K562 (cell line): ENCODE results near the gene POLR3A. TPM values are rescaled to one million over a fixed set of nuclear protein-coding genes. Genes with fewer than 3 reads are reported as not detected.

Source experiments
- CBX5 ChIP-seq: IDR thresholded peaks from 2 replicates; pipeline ENCODE4 v1.6.1; 2014; ENCODE audit warnings: low read depth, borderline replicate concordance
- CLOCK ChIP-seq: fragments of 250-450 bp; sonication (Bioruptor Pico); IDR thresholded peaks from 2 replicates; pipeline ENCODE4 v1.4.0; 2020; ENCODE audit warnings: mild to moderate bottlenecking, moderate library complexity, borderline replicate concordance
- COPS2 ChIP-seq: fragments of 450-650 bp; conservative IDR thresholded peaks from 2 replicates; pipeline ENCODE4 v1.6.1; 2016; ENCODE audit warnings: mild to moderate bottlenecking, moderate library complexity
- DEAF1 ChIP-seq: fragments of 450-650 bp; formaldehyde crosslinking; IDR thresholded peaks from 2 replicates; pipeline ENCODE4 v1.4.0; 2020; ENCODE audit warnings: mild to moderate bottlenecking, moderate library complexity
- FOXM1 ChIP-seq, 2 experiments: fragments of 450-650 bp in 1 of 2; sonication (generic) in 1 of 2; formaldehyde crosslinking in 1 of 2; IDR thresholded peaks; 2 replicates each; pipeline versions ENCODE4 v1.6.1 to v1.9.0; 2017 to 2022; ENCODE audit warnings: low read depth in 2 of 2, mild to moderate bottlenecking in 2 of 2, missing genetic modification reagents in 1 of 2, moderate library complexity in 1 of 2
- FOXO4 ChIP-seq: fragments of 450-650 bp; formaldehyde crosslinking; IDR thresholded peaks from 2 replicates; pipeline ENCODE4 v1.4.0; 2020; ENCODE audit warnings: mild to moderate bottlenecking, moderate library complexity
- MAZ ChIP-seq, 2 experiments: fragments of 450-650 bp in 1 of 2; sonication (generic) in 1 of 2; formaldehyde crosslinking; IDR thresholded peaks in 1 of 2; conservative IDR thresholded peaks in 1 of 2; 2 replicates each; pipeline versions ENCODE4 v1.4.0 to v1.5.0; 2020; ENCODE audit warnings: mild to moderate bottlenecking in 1 of 2, missing genetic modification reagents in 1 of 2
- PHF20 ChIP-seq: fragments of 450-650 bp; IDR thresholded peaks from 2 replicates; pipeline ENCODE4 v1.6.1; 2018; ENCODE audit not compliant: partially characterized antibody
- PRMT5 ChIP-seq: sonication (generic); formaldehyde crosslinking; IDR thresholded peaks from 2 replicates; pipeline ENCODE4 v1.5.0; 2020; ENCODE audit warnings: missing genetic modification reagents
- RBM25 ChIP-seq: fragments of 200-400 bp; formaldehyde crosslinking; IDR thresholded peaks from 2 replicates; pipeline ENCODE4 v1.6.1; 2018; ENCODE audit warnings: low read length, low read depth, moderate library complexity; ENCODE audit not compliant: severe bottlenecking
- ZFX ChIP-seq: sonication (generic); formaldehyde crosslinking; IDR thresholded peaks from 2 replicates; pipeline ENCODE4 v1.8.0; 2022; ENCODE audit warnings: mild to moderate bottlenecking, missing genetic modification reagents, moderate library complexity
- ZNF134 ChIP-seq: fragments of 250-450 bp; sonication (Bioruptor Pico); conservative IDR thresholded peaks from 2 replicates; pipeline ENCODE4 v1.4.0; 2020
- ZNF830 ChIP-seq: fragments of 250-450 bp; sonication (Bioruptor Pico); IDR thresholded peaks from 2 replicates; pipeline ENCODE4 v1.5.0; 2021; ENCODE audit warnings: mild to moderate bottlenecking
- polyA plus RNA-seq, 8 experiments: library from polyadenylated mRNA; depleted of rRNA in 4 of 8; stranded (reverse) in 5 of 8; unstranded in 3 of 8; fragments of >200 nt; fragmentation: Nextera tagmentation in 2 of 8; fragmentation: Illumina TruSeq in 1 of 8; extraction: Ambion mirVana in 2 of 8; extraction: Trizol in 1 of 8; gene quantifications; 2 replicates each; pipeline versions ENCODE4 v1.2.1 to v1.2.3, GENCODE V29; 2011 to 2014; ENCODE audit warnings: inconsistent platforms in 1 of 8, missing spikeins in 1 of 8
- total RNA-seq, 7 experiments: library from RNA; depleted of rRNA in 6 of 7; stranded (reverse); fragments of >200 nt in 6 of 7; fragmentation: Illumina TruSeq in 2 of 7; extraction: Trizol in 2 of 7; gene quantifications; 2 replicates each; pipeline versions ENCODE4 v1.2.1 to v1.2.3, GENCODE V29; 2011 to 2021; ENCODE audit warnings: low replicate concordance in 1 of 7

POLR3A gene
- total and polyA plus RNA-seq, 9 of the 15 experiments (the other 6 are each of a cell fraction or from before 2014, with no cell fraction given): 14.9 to 37.0 (median 26.7) TPM

GRCh38 chr10:78041170-78042057, 12.1 kb upstream of the POLR3A start (continued):
- TF ChIP-seq PHF20: no peak
- TF ChIP-seq CBX5: no peak
- no peak for TF ChIP-seq DEAF1 (CRISPR knock-in tag)
- TF ChIP-seq ZNF134 (CRISPR knock-in tag): peak; percentile 34; the same call in 1 of the 2 replicates
- no peak for TF ChIP-seq PRMT5
- peak; percentile 69; the same call in 1 of the 2 replicates for TF ChIP-seq FOXO4
- TF ChIP-seq RBM25: no peak
- TF ChIP-seq MAZ (CRISPR knock-in tag; conservative IDR thresholded peaks at IDR 0.05 in 1 of 2, IDR thresholded peaks at IDR 0.05 in 1 of 2): 0 out of 4 replicates have a peak, but pooled peaks of 1 of the 2 experiments have one; percentile 21
- TF ChIP-seq ZNF830 (CRISPR knock-in tag): no peak
- no peak for TF ChIP-seq ZFX (CRISPR knock-in tag)
- TF ChIP-seq FOXM1 (IDR thresholded peaks at IDR 0.05; ENCODE audit: low read depth): no peak
- TF ChIP-seq FOXM1 (CRISPR knock-in tag; IDR thresholded peaks at IDR 0.05; ENCODE audit: low read depth): no peak
- TF ChIP-seq COPS2: no peak
- TF ChIP-seq CLOCK (CRISPR knock-in tag): no peak
